Right renal pelvis (tissue), 4 donors: ENCODE data around the gene ATP5PO. TPM values are rescaled to one million over a fixed set of nuclear protein-coding genes. Genes with fewer than 3 reads are reported as not detected.

Experiments
- DNase-seq, 4 donors: peaks; one replicate each; pipeline ENCODE4 v3.0.0-alpha.2; 2013; ENCODE audit warnings: low read depth in 4 of 4, low spot score in 3 of 4, missing footprints in 1 of 4
- polyA plus RNA-seq, 4 donors: library from polyadenylated mRNA; unstranded; fragments of 120-200 nt; gene quantifications; one replicate each; pipeline ENCODE4 v1.2.1, GENCODE V29; 2013; ENCODE audit not compliant: insufficient read length in 4 of 4

Gene ATP5PO
- polyA plus RNA-seq, 4 donors: 339 to 365 (median 356) TPM

DNA sequence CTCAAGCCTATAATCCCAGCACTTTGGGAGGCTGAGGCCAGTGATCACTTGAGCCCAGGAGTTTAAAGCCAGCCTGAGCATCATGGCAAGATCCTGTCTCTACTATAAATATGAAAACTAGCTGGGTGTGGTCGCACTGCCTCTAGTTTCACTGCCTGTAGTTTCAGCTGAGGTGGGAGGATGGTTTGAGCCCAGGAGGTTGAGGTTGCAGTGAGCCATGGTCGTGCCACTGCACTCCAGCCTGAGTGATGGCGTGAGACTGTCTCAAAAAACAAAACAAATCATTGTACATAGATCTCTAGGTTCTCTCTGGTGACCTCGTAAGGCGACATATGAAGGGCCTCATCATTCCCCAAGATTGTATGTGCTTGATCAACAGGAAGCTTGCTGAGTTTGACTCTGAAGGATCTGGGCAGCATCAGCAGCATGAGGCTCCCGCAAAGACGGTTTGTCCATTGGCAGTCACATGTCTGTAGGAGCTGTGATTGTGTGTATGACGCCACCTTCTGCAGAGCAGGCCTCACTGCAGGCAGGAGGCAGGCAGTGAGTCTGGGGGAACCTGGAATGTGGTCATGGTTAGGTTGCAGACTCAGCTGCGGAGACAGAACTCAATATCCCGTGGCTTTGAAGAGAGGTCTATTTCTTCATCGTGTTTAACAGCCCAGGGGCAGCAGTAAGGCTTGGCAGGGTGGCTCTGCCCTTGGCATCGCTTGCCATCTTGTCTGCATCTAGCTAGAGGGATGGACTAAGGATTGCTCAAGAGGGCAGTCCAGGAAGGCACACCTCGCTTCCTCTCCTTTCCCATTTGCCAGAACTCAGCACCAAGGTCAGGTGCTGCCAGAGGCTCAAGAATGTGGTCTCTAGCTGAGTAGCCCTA is 14.0 kb downstream of the ATP5PO start:
- DNase-seq: peak in 1 of 4 donors; percentile 24

DNA sequence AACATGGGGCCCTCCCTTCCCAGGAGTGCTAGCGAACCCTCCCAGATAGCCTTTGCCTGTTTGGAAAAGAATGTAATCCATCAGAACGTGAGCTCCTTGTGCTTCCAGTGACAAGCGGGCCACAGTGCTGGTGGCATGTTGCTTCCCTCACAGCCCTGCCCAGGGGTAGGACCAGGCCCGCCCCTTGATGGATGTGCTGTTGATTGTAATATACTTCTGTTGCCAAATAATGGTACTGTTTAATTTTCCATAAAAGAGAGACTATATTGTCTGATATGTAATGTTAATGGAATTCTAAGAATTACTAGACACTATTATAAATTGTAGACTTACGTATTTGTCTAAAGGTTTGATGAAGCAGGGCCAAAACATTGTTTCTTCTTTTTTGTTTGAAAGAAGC is 16.4 kb downstream of the ATP5PO start:
- DNase-seq: no peak

GRCh38 chr21:33898586-33898985 is 17.0 kb downstream of the ATP5PO start:
- DNase-seq: no peak

DNA sequence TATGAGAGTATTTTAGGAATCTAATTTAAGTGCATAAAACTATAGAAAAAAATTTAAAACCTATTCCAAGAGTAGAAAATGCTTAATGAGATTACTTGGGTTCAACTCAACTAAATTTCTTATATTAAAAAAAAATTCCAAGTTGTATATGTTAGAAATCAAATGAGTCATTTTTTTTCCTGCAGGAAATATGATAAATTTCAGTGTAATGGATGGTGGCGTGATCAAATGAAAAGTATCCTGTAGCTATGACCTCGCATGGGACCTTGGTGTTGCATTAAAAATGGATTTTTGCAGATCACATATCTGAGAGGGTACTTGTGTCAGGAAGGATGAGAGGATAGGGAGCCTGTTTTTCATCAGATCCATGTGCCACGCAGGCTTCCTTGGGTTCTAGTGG is 17.9 kb downstream of the ATP5PO start:
- no peak for DNase-seq

- DNase-seq: no peak
These were observed 18.5 kb downstream of the ATP5PO start for GRCh38 chr21:33897098-33897497.

- no peak for DNase-seq
These were observed 18.9 kb downstream of the ATP5PO start for GRCh38 chr21:33896691-33897090.

- no peak for DNase-seq
These were observed 20.2 kb downstream of the ATP5PO start for GRCh38 chr21:33895356-33895755.

DNA sequence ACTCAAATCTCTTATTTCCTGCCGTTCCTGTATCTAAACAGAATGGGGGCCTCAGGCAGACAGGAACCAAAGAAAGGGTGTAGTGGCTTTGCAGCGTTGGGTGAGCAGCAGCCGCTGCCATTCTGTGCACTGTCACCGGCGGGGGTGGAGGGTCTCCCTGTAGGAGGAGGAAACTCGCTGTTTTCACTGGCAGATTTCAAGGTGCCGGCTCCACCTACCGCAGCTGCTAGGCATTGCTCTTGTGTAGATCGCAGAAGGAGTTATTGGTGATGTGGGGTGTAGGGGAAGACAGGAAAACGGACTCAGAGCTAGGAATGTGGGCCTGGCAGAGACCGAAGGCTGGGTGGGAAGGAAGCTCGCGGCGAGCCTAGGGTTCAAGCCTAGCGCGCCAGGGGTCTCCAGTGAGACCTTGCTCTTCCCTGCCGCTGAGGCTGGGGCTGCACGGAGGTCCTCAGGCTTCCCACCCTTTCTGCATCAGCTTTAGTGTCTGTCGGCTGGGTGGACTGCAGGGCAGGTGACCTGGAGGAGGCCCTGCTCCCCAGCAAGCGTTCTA is 20.8 kb downstream of the ATP5PO start:
- DNase-seq: peak; percentile 70 to 79 (median 74)

GRCh38 chr21:33893917-33894316 is 21.7 kb downstream of the ATP5PO start:
- no peak for DNase-seq

DNA sequence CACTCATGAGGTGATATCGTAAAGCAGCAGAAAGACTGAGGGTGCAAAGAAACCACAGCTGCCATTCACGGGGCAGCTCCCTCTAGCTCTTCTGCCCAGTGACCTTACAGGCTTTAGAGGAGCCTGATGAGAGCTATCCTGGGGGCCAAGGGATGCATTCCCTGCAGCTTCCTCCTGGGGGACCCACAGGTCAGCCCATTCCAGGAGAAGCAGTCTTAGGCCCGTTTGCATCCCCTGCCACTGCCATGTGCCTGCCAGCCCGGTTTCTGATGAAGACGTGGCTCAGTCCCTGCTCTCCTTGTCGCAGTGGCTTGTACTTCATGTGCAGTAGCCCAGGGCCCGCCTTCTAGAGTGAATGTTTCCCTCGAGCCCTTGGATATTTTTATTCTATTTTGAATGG is 22.8 kb downstream of the ATP5PO start:
- DNase-seq: no peak

- no peak for DNase-seq
These were observed 25.4 kb downstream of the ATP5PO start for GRCh38 chr21:33890187-33890586.

DNA sequence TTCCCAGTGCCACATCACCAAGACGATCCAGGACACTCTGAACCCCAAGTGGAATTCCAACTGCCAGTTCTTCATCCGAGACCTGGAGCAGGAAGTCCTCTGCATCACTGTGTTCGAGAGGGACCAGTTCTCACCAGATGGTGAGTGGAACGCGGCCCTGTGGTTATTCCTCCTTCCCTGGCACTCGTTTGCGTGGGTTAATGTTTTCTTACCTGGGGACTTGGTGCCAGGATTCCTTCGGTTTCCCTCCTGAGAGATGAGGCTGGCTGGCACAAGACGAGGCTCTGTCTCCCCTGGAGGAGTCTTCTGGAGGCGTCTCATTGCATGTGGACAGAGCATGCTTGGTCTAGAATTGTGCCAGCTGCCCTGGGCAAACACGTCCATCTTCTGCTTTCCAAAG is 29.3 kb downstream of the ATP5PO start:
- no peak for DNase-seq

- no peak for DNase-seq
These were observed 30.5 kb downstream of the ATP5PO start for GRCh38 chr21:33885172-33885514.

DNA sequence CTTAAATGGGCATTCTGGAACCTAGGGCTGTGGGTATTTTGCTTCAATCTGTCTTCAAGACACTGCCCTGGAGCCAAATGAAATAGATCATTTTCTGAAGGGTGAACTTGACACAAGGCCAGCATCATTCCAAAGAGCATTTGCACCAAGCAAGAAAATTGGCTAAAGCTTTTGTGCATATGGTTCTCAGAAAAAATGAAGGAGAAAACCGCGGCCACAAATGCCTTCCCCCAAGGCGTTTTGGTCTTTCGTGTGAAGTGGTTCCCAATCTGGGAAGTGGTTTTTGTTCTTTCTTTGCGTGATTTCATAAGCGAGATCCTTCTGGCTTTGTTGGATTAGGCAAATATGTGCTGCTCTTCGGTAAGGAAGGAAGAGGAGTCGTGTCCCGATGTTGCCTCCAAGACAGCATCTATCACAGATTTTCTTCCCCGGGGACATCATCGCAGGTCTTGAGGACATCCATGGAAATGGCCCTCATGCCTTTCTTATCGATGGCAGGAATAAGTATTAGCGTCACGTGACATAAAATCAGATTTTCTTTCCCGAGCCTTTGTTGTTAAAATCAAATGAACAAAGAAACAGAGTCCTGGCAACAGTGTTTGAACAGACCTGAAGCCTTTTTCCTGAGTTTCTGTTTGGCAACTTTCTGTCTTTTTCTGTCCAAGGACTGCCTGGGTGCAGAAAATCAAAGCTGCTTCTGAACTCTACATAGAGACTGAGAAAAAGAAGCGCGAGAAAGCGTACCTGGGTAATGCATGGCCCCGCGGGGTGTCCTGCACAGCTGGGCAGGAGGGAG is 31.0 kb downstream of the ATP5PO start:
- DNase-seq: no peak

GRCh38 chr21:33883118-33883517 is 32.5 kb downstream of the ATP5PO start:
- no peak for DNase-seq

- DNase-seq: no peak
These were observed 33.7 kb downstream of the ATP5PO start for GRCh38 chr21:33881689-33882440.

DNA sequence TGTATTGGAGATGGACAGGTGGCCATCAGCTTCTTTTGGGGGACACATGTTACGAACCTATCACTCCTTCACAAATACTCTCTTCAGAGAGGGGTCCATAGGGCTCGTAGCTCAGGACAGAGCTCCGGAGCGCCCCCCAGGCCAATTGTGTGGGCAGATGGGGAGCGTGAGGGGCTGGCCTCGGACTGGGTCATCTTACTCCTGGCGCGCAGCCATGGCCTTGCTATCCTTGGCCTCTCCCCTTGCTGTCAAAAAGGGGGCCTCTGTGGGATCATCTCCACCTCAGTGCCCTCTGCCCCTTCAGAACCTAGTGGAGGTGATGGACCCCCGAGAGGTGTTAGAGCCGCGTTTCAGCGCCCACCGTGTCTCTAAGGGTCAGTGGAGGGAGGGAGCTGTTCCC is 35.0 kb downstream of the ATP5PO start:
- no peak for DNase-seq

- DNase-seq: no peak
These were observed 36.8 kb downstream of the ATP5PO start for GRCh38 chr21:33878824-33879223.

GRCh38 chr21:33875026-33875695 is 40.4 kb downstream of the ATP5PO start:
- DNase-seq: no peak

DNA sequence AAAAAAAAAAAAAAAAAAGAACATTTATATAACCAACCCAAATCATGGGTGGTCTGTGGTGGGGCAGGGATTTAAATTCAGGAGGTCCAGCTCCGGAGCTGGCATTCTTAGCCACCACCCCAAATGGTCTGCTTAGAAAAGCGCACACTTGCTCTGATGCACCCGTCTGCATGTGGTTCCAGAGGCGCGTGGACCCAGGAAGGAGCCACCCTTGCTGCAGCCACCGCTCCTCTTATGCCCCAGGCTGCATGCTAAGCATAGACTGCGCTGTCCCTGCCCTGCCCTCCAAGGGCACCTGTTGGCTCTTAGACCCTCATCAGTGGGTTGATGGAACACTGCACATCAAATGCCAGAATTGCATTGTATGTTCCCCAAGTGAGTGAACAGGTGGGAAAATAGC is 41.4 kb downstream of the ATP5PO start:
- no peak for DNase-seq
